Activated CD4-positive, alpha-beta memory T cell treated with anti-CD3 and anti-CD28 coated beads, Interleukin-2, amount 10 ng/mL, durations not matched to agents 7 days and 5 days (primary cell): ENCODE data around the gene INO80B. TPM values are rescaled to one million over a fixed set of nuclear protein-coding genes. Genes with fewer than 3 reads are reported as not detected.
"Not testable (repeated sequence)": the region's sequence is repeated elsewhere in the genome, so short reads cannot be mapped to it uniquely, and the experiment has no call there.

Experiments
- CTCF ChIA-PET: fragments of 350-600 bp; sonication (Branson Sonifier 250); formaldehyde crosslinking; loops from one replicate; lab custom pipeline; 2021; ENCODE audit warnings: antibody characterized with exemption, inconsistent platforms; lab: Charles Lee
- POLR2A ChIA-PET: fragments of 350-600 bp; sonication (Branson Sonifier 250); formaldehyde crosslinking; loops from one replicate; lab custom pipeline; 2021; ENCODE audit warnings: antibody characterized with exemption; lab: Charles Lee
- DNase-seq: peaks from one replicate; pipeline ENCODE4 v3.0.0-alpha.2; 2020
- H3K27ac Mint-ChIP-seq: one replicate; pipeline ENCODE4 v1.8.0; 2021; ENCODE audit warnings: mild to moderate bottlenecking, mixed read lengths
- H3K27me3 Mint-ChIP-seq: one replicate; pipeline ENCODE4 v1.8.0; 2021; ENCODE audit warnings: mixed read lengths
- H3K36me3 Mint-ChIP-seq: one replicate; pipeline ENCODE4 v1.8.0; 2021; ENCODE audit warnings: low read depth, mixed read lengths
- H3K4me1 Mint-ChIP-seq: one replicate; pipeline ENCODE4 v1.8.0; 2021; ENCODE audit warnings: mixed read lengths
- H3K4me3 Mint-ChIP-seq: one replicate; pipeline ENCODE4 v1.8.0; 2021; ENCODE audit warnings: mild to moderate bottlenecking, mixed read lengths
- H3K9me3 Mint-ChIP-seq: one replicate; pipeline ENCODE4 v1.8.0; 2021; ENCODE audit warnings: mixed read lengths
- total RNA-seq, 2 experiments: library from RNA; stranded (reverse); gene quantifications; one replicate each; pipeline ENCODE4 v1.2.3, GENCODE V29; 2021

INO80B gene
- total RNA-seq, 2 experiments from 2014 or later, result 39.8 to 40.3 TPM

DNA sequence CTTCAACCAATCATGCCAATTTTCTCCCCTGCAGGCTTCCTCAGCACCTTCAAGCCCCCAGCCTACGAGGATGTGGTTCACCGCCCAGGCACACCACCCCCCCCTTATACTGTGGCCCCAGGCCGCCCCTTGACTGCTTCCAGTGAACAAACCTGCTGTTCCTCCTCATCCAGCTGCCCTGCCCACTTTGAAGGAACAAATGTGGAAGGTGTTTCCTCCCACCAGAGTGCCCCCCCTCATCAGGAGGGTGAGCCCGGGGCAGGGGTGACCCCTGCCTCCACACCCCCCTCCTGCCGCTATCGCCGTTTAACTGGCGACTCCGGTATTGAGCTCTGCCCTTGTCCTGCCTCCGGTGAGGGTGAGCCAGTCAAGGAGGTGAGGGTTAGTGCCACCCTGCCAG is 5.3 kb downstream of the INO80B start:
- POLR2A ChIA-PET, result interaction anchor here (1.0 to 8.1 kb wide), 5 partner anchors 12 to 282 kb away, joined by 3 to 103 read pairs (median 8); partner anchors contain the start of genes AUP1, CCDC142, HTRA2 and MOB1A
- not testable (repeated sequence) for H3K9me3 Mint-ChIP-seq, DNase-seq, H3K27me3 Mint-ChIP-seq
- H3K27ac Mint-ChIP-seq, result peak overlapping the region; percentile 40
- H3K4me3 Mint-ChIP-seq, result peak overlapping the region; percentile 88
- H3K36me3 Mint-ChIP-seq, result peaks cover 30% of the 10 kb centered on the region
- peaks cover 55% of the 10 kb centered on the region for H3K4me1 Mint-ChIP-seq
- CTCF ChIA-PET, result interaction anchor here (0.6 kb wide), 1 partner anchor 9 kb away, joined by 3 read pairs; no protein-coding TSS in a partner anchor

DNA sequence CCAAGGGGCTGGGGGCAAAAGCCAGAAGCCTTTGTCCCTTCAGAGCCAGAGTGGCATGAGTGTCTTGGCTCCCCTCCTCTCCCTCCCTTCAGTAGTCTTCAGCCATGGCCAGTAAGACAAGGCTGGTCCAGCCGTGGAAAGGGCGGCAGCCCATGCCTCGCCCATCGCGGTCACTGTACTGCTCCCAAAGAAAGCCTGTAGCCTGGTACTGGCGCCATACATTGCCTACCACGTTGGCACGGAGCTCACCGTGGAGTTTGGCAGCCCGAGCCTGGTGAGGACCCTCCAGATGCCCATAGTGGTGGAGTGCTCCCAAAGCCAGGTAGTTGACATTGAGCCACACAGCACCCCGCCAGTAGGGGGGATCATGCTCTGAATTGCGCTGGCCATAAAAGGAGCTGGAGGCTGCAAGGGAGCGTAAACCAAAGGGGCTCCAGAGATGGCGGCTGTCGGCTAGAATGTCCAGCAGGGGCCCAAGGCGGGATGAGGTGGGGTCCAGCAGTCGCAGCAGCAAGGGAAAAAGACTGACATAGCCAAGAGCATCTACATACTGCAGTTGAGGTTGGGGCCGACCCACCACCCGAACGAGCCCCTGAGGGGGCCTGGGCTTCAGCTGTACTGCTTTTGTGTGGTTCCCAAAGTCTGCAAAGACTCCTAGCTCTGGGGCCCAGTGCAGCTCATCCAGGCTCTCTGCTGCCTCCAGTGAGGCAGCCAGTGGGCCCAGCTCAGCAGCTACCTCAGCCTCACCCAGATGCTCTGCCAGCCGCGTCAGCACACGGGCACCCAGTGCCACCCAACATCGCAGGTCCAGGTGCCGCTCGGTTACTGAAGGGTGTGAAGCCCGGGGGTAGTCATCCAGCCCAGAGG is 6.5 kb downstream of the INO80B start:
- ChIA-PET POLR2A (interaction anchor here (0.9 to 8.1 kb wide), 3 partner anchors 11 to 68 kb away, joined by 3 to 103 read pairs (median 8); partner anchors contain the start of genes AUP1, CCDC142, HTRA2 and MRPL53), CTCF (interaction anchor here (0.6 to 1.5 kb wide), 3 partner anchors 11 to 128 kb away, joined by 3 to 7 read pairs (median 3); partner anchors contain the start of gene MRPL53)
- Mint-ChIP-seq H3K27ac (no peak overlapping the region), H3K9me3 (no peaks in the 10 kb centered on the region), H3K36me3 (peaks cover 27% of the 10 kb centered on the region), H3K4me3 (no peak overlapping the region), H3K27me3 (no peaks in the 10 kb centered on the region), H3K4me1 (peaks cover 52% of the 10 kb centered on the region)
- DNase-seq, result no peak

DNA sequence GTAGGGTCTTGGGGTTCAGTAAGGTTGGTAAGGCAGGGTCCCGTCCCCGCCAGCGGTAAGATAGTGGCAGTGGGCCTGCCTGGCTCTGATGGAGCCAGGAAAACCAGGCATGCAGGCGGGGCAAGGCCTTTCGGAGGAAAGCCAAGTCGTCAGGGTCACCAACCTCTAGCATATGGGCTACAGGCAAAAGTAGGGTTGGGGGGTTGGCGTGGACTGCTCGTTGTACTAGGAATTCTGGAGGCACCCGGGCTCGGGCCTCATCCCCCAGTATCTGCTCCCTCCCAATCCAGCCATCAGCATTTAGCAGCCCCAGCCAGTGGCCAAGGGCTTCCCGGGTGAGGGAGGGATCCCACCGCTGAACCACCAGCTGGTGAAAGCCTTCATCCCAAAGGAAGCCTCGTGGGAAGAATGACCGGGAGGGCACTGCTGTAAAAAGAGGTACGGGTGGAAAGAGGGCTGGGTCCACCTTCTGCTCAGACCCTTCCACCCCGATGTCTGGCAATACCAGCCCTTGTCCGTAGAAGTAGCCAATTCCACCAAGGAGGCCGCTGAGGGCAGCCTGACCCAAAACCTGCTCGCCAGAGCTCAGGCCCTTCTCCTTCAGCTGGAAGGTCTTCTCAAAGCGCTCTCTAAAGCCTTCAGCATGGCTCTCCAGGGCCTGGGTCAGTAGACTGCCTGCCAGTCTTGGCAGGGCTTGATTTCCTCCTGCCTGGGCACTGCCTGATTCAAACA is 7.3 kb downstream of the INO80B start:
- Mint-ChIP-seq H3K4me1 (peaks cover 46% of the 10 kb centered on the region), H3K4me3 (no peak overlapping the region), H3K36me3 (peaks cover 22% of the 10 kb centered on the region), H3K9me3 (no peaks in the 10 kb centered on the region), H3K27me3 (no peaks in the 10 kb centered on the region), H3K27ac (no peak overlapping the region)
- POLR2A ChIA-PET, result interaction anchor here (0.9 to 8.1 kb wide), 3 partner anchors 10 to 67 kb away, joined by 3 to 103 read pairs (median 8); partner anchors contain the start of genes AUP1, CCDC142, HTRA2 and MRPL53
- CTCF ChIA-PET, result interaction anchor here (0.6 to 1.5 kb wide), 3 partner anchors 11 to 127 kb away, joined by 3 to 7 read pairs (median 3); partner anchors contain the start of gene MRPL53
- DNase-seq, result no peak

DNA sequence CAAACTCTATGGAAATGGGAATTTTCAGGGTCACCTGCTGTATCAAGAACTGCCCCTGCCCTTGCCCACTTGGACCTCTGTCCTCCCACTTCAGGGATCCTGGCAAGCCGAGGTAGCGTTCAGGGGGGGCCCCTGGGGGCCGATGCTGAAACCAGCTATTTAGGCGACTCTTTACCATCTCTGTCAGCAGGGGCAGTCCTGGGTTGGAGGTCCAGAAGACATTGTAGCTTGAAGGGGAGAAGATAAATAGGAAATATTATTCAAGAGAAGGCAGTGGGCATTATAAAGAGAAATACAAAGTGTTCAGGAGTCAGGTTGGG is 7.9 kb downstream of the INO80B start:
- H3K27me3 Mint-ChIP-seq, result no peaks in the 10 kb centered on the region
- H3K36me3 Mint-ChIP-seq, result peaks cover 21% of the 10 kb centered on the region
- ChIA-PET POLR2A (interaction anchor here (1.7 kb wide), 1 partner anchor 10 kb away, joined by 8 read pairs; the partner anchor contains the start of gene MRPL53), CTCF (no interaction called here)
- no peaks in the 10 kb centered on the region for H3K9me3 Mint-ChIP-seq
- peaks cover 47% of the 10 kb centered on the region for H3K4me1 Mint-ChIP-seq
- H3K4me3 Mint-ChIP-seq, result peak overlapping the region; percentile 36
- DNase-seq, result no peak
- no peak overlapping the region for H3K27ac Mint-ChIP-seq

DNA sequence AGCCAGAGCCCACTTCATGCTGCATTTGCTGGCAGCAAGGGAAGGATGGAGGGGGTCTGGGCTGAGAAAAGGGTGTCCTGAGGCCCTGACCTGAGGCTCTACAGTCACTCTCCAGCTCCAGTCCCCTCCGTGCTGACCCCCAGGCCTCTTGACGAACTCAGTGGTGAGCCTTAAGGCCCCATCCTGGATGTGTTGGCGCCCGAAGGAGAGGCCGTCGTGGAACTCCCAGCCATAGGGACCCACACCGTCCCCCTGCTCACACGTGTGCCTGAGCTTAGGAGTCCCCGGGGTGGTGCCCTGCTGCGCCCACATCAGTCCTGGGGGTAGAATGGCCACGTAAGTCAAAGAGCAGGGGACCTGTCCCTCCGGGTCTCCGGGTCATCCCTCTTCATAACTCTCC is 9.5 kb downstream of the INO80B start:
- H3K36me3 Mint-ChIP-seq, result peaks cover 21% of the 10 kb centered on the region
- POLR2A ChIA-PET, result interaction anchor here (0.7 to 6.7 kb wide), 7 partner anchors 8 to 130 kb away, joined by 3 to 65 read pairs (median 4); partner anchors contain the start of genes AUP1, CCDC142, HTRA2 and INO80B
- peak overlapping the region; percentile 67 for H3K27ac Mint-ChIP-seq
- no peak for DNase-seq
- peaks cover 42% of the 10 kb centered on the region for H3K4me1 Mint-ChIP-seq
- no peaks in the 10 kb centered on the region for H3K27me3 Mint-ChIP-seq
- CTCF ChIA-PET, result interaction anchor here (0.6 to 1.4 kb wide), 3 partner anchors 10 to 67 kb away, joined by 3 to 6 read pairs (median 4); partner anchors contain the start of gene INO80B
- peak overlapping the region; percentile 99 for H3K4me3 Mint-ChIP-seq
- no peaks in the 10 kb centered on the region for H3K9me3 Mint-ChIP-seq

DNA sequence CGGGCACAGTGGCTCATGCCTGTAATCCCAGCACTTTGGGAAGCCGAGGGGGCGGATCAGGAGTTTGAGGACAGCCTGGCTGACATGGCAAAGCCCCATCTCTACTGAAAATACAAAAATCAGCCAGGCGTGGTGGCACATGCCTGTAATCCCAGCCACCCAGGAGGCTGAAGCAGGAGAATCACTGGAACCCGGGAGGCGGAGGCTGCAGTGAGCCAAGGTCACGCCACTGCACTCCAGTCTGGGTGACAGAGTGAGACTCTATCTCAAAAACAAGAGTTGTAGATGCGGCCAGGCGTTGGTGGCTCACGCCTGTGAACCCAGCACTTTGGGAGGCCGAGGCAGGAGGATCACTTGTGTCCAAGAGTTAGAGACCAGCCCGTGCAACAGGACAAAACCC is 15.9 kb downstream of the INO80B start:
- Mint-ChIP-seq H3K4me1 (peaks cover 43% of the 10 kb centered on the region), H3K4me3 (peak overlapping the region; percentile 60), H3K36me3 (peaks cover 39% of the 10 kb centered on the region), H3K27ac (peak overlapping the region; percentile 83)
- CTCF ChIA-PET, result interaction anchor here (0.6 to 2.9 kb wide), 6 partner anchors 12 to 115 kb away, joined by 3 to 34 read pairs (median 4); partner anchors contain the start of genes CCDC142, INO80B, TTC31 and WBP1
- not testable (repeated sequence) for H3K9me3 Mint-ChIP-seq, H3K27me3 Mint-ChIP-seq, DNase-seq
- POLR2A ChIA-PET, result interaction anchor here (2.0 to 4.0 kb wide), 4 partner anchors 11 to 28 kb away, joined by 5 to 81 read pairs (median 24); partner anchors contain the start of genes CCDC142, LBX2, TTC31 and WBP1

DNA sequence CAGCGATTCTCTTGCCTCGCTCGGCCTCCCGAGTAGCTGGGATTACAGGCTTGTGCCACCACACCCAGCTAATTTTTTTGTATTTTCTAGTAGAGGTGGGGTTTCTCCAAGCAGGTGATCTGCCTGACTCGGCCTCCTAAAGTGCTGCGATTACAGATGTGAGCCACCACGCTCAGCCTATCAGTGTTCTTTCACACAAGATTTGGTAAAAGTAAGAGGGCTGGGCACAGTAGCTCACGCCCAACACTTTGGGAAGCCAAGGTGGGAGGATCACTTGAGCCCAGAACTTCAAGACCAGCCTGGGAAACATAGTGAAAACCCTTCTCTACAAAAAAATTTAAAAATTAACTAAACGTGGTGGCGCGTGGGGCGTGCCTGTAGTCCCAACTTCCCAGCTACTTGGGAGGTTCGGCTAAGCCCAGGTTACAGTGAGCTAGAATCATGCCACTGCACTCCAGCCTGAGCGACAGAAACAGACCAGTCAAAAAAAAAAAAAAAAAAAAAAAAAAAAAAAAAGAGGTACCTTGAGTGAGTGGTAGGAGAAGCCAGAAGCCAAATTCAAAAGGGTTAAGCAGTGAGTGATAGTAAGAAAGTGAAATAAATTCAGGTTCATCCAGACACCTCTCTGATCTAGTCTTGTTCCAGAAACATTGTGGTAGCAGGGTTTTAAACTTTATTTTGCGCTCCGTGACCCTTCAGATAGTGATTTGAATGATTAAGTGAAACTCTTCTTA is 16.6 kb downstream of the INO80B start:
- POLR2A ChIA-PET, result interaction anchor here (1.2 to 4.0 kb wide), 8 partner anchors 10 to 264 kb away, joined by 3 to 81 read pairs (median 11); partner anchors contain the start of genes AUP1, CCDC142, HTRA2 and LBX2
- DNase-seq, result no peak
- Mint-ChIP-seq H3K9me3 (no peaks in the 10 kb centered on the region), H3K27me3 (no peaks in the 10 kb centered on the region), H3K27ac (peak overlapping the region; percentile 98), H3K4me1 (peaks cover 39% of the 10 kb centered on the region), H3K4me3 (peak overlapping the region; percentile 97), H3K36me3 (peaks cover 39% of the 10 kb centered on the region)
- CTCF ChIA-PET, result interaction anchor here (0.6 to 2.9 kb wide), 8 partner anchors 11 to 117 kb away, joined by 3 to 34 read pairs (median 4); partner anchors contain the start of genes CCDC142, INO80B, TTC31 and WBP1

DNA sequence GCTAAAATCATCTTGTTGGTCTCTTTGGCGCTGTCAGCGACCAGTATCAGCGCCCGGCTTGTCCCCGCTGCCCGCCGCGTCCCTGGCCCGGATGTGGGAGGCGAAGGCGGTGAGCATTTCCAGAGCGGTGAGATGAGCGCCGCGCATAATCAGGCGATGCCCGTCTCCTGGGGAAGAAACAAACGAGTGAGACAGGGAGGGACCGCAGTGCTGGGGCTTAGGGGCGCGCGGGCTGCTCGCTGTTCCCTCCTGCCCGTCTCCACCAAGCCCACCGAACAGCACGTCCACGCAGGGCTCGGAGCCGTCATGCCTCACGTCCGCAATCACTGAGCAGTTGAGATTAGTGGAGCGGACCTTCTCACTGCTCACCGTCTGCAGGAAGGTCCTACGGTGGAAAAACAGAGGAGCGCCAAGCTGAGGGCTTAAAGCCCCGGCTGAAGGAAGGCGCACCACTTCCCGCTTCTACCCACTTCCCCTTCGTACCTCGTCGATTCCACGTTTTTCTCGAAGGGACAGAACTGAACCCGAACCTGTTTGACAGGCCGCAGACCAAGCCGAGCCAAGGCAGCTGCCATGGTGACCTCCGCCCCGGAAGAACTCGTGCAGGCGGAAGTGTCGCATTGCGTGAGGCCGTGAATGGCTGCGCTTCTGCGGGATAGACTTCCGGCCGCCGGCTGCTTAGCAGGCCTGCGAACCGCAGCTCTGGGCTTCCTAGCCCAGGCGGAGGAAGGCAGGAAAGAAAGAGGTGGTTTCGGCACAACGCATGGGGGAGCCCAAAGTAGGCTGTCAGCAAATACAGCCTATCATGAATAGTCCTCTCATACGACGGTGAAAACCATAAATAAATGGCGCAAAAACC is 17.4 kb downstream of the INO80B start, which contains the start of gene MRPL53:
Gene MRPL53 (minus strand): TSS at position 595 of the 859 bp plus-strand sequence. CDS start 20 bp downstream, at position 575.
- H3K36me3 Mint-ChIP-seq, result peaks cover 44% of the 10 kb centered on the region
- peak; percentile 97 for DNase-seq
- POLR2A ChIA-PET, result interaction anchor here (0.7 to 4.0 kb wide), 21 partner anchors 7 to 644 kb away, joined by 3 to 81 read pairs (median 4); partner anchors contain the start of genes AUP1, CCDC142, DQX1 and HTRA2
- H3K27me3 Mint-ChIP-seq, result no peaks in the 10 kb centered on the region
- H3K27ac Mint-ChIP-seq, result peak within 1 kb of the TSS; percentile 98
- H3K4me3 Mint-ChIP-seq, result peak within 1 kb of the TSS; percentile 97
- CTCF ChIA-PET, result interaction anchor here (0.7 to 2.9 kb wide), 13 partner anchors 10 to 116 kb away, joined by 3 to 34 read pairs (median 5); partner anchors contain the start of genes AUP1, CCDC142, DQX1 and HTRA2
- H3K4me1 Mint-ChIP-seq, result peaks cover 36% of the 10 kb centered on the region
- no peaks in the 10 kb centered on the region for H3K9me3 Mint-ChIP-seq

DNA sequence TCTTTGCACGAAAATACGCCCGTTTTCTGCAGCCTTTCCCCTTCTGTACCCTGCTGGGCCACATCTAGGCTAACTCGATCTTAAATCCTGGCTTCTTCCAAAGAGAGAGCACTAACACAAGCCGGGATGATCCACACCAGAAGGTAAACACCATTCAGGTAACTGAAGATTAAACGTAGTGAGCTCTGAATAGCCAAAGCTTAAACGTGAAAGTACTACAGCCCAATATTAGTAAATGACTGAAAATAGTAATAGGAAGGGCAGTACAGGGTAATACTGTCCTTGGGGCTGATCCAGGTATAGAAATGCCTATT is 18.0 kb downstream of the INO80B start:
- Mint-ChIP-seq H3K4me3 (peak overlapping the region; percentile 97), H3K9me3 (no peaks in the 10 kb centered on the region), H3K4me1 (peaks cover 38% of the 10 kb centered on the region), H3K27me3 (no peaks in the 10 kb centered on the region), H3K36me3 (peaks cover 47% of the 10 kb centered on the region), H3K27ac (peak overlapping the region; percentile 98)
- ChIA-PET CTCF (interaction anchor here (0.8 to 2.9 kb wide), 10 partner anchors 10 to 116 kb away, joined by 3 to 34 read pairs (median 6); partner anchors contain the start of genes AUP1, CCDC142, DQX1 and HTRA2), POLR2A (interaction anchor here (0.7 to 4.0 kb wide), 20 partner anchors 8 to 644 kb away, joined by 3 to 81 read pairs (median 4); partner anchors contain the start of genes AUP1, CCDC142, DQX1 and HTRA2)
- no peak for DNase-seq

DNA sequence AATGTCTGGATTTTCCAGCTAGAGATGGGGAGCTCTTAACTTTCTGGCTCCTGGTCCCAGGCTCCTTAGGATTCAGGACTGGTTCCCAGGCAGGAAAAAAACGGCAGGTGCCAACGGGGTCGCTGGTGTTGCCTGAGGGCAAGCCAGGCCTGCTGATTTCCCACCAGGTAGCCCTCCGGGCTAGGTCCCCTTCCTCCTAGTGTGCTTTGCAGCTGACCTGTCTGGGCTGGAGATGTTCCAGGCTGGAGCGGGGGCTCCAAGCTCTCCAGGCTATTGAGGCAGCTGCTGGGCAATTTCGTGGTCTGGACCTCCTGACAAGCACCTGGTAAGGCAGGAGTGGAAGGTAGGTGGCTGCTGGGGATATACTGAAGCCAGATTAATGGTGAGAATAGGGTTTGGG is 19.6 kb downstream of the INO80B start:
- ChIA-PET CTCF (interaction anchor here (0.9 to 1.7 kb wide), 3 partner anchors 9 to 92 kb away, joined by 3 to 8 read pairs (median 3); partner anchors contain the start of genes CCDC142, TTC31 and WBP1), POLR2A (interaction anchor here (1.2 to 4.0 kb wide), 4 partner anchors 7 to 55 kb away, joined by 3 to 81 read pairs (median 8); partner anchors contain the start of genes AUP1, CCDC142, HTRA2 and TTC31)
- no peak for DNase-seq
- Mint-ChIP-seq H3K27me3 (no peaks in the 10 kb centered on the region), H3K36me3 (peaks cover 52% of the 10 kb centered on the region), H3K4me1 (peaks cover 44% of the 10 kb centered on the region), H3K4me3 (no peak overlapping the region), H3K27ac (peak overlapping the region; percentile 31), H3K9me3 (no peaks in the 10 kb centered on the region)
